Melanocyte of skin (primary cell): ENCODE measurements around the gene SPECC1. TPM values are rescaled to one million over a fixed set of nuclear protein-coding genes. Genes with fewer than 3 reads are reported as not detected.

Experiments used
- small RNA-seq, 2 donors: library from RNA; depleted of rRNA; stranded (forward); fragments of <200 nt; gene quantifications; one replicate each; pipeline ENCODE3, GENCODE V24; 2012
- total RNA-seq, 2 donors: library from RNA; depleted of rRNA; stranded (reverse); fragments of >200 nt; gene quantifications; 2 replicates each; pipeline ENCODE4 v1.2.3, GENCODE V29; 2012

SPECC1 gene
- total RNA-seq, result 10 to 100 TPM; 20.6 to 27.5 TPM

GRCh38 chr17:20009302-20010098 lies at the start of gene SPECC1:
TSS of gene SPECC1 (plus strand) at chr17:20009359. CDS start at chr17:20096652, 87,293 bp downstream.

GRCh38 chr17:19977293-19978208 lies 31.6 kb upstream of the SPECC1 start, which contains the start of gene AKAP10:
TSS of gene AKAP10 (minus strand) at chr17:19977828. CDS start at chr17:19977679, 149 bp downstream.

Small RNA genes lying within 50 kb of the gene (small RNA-seq; reads per million reads assigned to genes)
- 0 reads per million in 2 donors for gene AC008088.1
- 0 reads per million in 2 donors for gene RNU6-1057P
- gene RNU6-258P, result 0 reads per million in 2 donors
- 0 reads per million in 2 donors for gene RNU6-467P

Other genes starting within 250 kb of the SPECC1 start
- 10 to 100 TPM; 15.7 to 33.0 TPM for gene ULK2, start 141.4 kb upstream of the SPECC1 start, total RNA-seq
- 10 to 100 TPM; 23.4 to 32.0 TPM for gene AKAP10, start 31.5 kb upstream of the SPECC1 start, total RNA-seq